GM23248 (cell line): ENCODE data around the gene PTGFRN.

Experiments used
- EZH2 ChIP-seq: fragments of 200-600 bp; sonication (generic); IDR thresholded peaks from 2 replicates; pipeline ENCODE4 v1.6.1; 2018; ENCODE audit warnings: antibody characterized with exemption, mild to moderate bottlenecking; ENCODE audit not compliant: insufficient read depth, poor library complexity, severe bottlenecking
- EZH2phosphoT487 ChIP-seq: fragments of 200-600 bp; sonication (generic); IDR thresholded peaks from 2 replicates; pipeline ENCODE4 v1.6.1; 2018; ENCODE audit warnings: antibody characterized with exemption, moderate library complexity, mild to moderate bottlenecking, low read depth; ENCODE audit not compliant: insufficient read depth

- TF ChIP-seq EZH2, result no peak
- TF ChIP-seq EZH2phosphoT487, result no peak
Measured at GRCh38 chr1:116958110-116958509, 48.4 kb downstream of the PTGFRN start.
